Measurements from ENCODE around the gene MBD3. TPM values are rescaled to one million over a fixed set of nuclear protein-coding genes. Genes with fewer than 3 reads are reported as not detected.
"Not testable (repeated sequence)": the region's sequence is repeated elsewhere in the genome, so short reads cannot be mapped to it uniquely, and the experiment has no call there.

MBD3 gene
- total RNA-seq, 1 donor from 2014 or later: 90.7 TPM

DNA sequence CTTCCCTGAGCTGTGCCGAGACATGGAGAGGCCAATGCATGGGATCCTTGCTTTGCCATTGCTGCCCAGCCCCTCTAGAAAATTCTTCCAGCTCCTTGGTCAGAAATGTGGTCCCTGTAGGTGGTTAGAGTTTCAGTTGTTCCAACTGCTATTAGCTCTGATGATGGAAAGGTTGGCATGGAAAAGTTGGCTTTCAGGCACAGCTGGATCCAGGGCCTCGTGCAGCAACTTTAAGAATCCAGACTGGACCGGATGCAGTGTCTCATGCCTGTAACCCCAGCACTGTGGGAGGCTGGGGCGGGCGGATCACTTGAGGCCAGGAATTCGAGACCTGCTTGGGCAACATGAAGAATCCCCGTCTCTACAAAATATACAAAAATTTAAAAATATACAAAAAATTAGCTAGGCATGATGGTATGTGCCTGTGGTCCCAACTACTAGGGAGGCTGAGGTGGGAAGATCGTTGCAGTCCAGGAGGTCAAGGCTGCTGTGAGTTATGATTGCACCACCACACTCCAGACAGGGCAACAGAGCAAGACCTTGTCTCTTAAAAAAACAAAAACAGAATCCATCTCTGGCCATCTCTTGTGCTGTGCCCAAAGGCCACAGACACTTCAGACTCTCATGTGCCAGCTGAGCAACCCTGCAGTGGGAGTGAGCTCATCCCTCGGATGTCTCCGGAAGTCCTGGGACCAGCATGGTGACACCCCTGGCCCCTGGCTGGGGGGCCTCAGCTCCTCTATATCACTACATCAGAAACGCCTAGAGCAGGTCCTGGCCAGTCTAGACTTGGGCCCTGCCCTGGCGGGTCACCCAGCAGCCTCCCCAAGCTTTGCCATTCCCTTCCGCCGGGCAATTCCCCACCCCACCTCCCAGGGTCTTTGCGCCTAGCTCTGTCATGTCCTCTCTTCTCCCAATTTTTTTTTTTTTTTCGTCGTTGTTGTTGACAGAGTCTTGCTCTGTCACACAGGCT is 41.3 kb downstream of the MBD3 start:
- intact Hi-C loops (cut with micrococcal nuclease): no loop called here

DNA sequence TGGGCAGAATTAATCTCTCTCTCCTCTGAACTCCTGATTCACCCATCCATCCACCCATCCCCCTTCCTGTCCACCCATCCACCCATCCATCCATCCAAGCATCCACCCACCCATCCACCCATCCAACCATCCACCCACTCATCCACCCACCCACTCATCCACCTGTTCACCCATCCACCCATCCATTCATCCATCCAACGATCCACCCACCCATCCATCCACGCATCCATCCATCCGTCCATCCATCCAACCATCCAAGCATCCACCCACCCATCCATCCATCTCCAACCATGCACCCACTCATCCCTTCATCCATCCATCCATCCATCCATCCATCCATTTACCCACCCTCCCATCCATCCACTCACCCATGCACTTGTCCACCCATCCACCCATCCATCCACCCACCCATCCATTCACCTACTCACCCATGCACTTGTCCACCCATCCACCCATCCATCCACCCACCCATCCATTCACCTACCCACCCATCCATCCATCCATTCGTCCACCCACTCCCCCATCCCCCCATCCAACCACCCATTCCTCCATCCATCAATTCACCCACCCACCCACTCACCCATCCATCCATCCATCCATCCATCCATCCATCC is 43.2 kb downstream of the MBD3 start:
- intact Hi-C loops (cut with micrococcal nuclease): no loop called here

DNA sequence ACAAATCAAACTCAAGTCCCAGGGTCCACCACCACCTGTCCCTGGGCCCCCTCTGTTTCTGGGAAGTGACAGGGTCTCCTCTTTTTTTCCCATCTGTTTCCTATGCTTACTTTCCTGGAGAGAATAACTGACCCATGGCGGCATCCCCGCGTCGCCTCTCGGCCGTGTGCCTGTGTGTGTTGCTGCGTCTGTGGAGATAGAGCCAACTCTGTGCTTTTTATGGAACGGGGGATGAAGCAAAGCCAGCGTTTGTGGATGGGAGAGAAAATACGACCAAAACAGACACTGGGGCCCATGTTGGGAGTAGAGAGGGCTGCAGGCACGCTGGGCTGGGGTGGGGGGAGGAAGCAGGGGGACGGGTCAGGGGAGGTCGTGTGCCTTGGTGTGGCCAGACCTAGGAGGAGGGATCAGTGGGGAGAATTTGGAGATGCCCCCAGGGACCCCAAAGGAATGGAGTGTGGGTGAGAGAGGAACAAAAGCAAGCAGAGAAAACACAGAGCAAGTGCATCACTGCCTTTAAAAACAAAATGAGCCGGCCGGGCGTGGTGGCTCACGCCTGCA is 52.2 kb downstream of the MBD3 start:
- intact Hi-C loops (cut with micrococcal nuclease): no loop called here

DNA sequence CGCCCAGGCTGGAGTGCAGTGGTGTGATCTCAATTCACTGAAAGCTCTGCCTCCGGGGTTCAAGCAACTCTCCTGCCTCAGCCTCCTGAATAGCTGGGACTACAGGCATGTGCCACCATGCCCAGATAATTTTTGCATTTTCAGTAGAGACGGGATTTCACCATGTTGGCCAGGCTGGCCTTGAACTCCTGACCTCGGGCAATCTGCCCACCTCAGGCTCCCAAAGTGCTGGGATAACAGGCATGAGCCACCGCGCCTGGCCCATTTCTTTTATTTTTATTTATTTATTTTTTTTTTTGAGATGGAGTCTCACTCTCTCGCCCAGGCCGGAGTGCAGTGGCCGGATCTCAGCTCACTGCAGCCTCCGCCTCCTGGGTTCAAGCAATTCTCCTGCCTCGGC is 52.9 kb downstream of the MBD3 start:
- intact Hi-C loops (cut with micrococcal nuclease): not testable (repeated sequence)

DNA sequence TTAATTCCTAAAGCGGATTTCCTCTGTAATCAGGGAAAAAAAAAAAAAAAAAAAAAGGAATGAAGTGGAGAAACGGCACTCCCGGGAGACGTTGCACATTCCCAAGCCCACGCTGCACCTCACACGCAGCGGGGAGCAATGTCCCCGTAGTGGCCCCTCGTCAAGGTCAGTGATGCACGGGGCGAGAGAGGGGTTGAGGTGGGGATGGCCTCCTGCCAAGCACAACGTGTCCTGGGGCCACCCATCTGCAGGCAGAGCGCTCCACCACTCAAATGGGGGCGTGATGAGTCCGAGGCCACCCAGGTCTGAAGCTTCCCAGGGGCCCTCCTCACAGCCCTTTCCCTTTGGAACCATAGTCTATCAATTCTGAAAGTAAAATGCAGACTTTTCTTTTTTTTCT is 53.7 kb downstream of the MBD3 start:
- intact Hi-C loops (cut with micrococcal nuclease): no loop called here

DNA sequence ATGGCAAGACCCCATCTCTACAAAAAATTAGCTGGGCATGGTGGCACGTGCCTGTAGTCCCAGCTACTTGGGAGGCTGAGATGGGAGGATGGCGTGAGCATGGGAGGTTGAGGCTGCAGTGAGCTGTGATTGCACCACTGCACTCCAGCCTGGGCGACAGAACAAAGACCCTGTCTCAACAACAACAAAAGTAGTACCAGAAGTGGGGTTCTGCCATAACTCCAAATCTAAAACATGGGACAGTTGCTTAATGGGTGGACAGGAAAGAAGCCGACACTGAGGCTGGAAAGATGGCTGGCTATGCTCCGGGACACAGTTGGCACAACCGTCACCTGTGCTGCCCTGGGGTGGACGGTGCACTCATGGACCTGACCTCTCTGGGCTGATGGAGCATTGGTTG is 57.0 kb downstream of the MBD3 start:
- intact Hi-C loops (cut with micrococcal nuclease): not testable (repeated sequence)

DNA sequence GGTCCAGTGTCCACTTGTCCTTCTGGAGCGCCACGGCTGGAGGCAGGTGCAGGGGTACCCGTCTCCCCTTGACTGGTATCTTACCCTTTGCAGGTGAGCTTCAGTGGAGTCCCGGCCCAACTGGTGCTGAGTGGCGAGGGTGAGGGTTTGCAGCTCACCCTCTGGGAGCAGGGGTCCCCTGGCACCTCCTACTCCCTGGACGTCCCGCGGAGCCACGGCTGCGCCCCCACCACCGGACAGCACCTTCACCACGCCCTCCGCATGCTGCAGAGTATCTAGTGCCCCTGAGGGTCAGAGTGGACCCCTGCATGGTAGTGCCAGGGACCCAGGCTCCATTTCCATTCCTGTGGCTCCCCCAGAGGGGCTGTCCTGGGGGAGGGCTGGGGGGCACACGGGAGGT is 57.7 kb downstream of the MBD3 start:
- intact Hi-C loops (cut with micrococcal nuclease): no loop called here

DNA sequence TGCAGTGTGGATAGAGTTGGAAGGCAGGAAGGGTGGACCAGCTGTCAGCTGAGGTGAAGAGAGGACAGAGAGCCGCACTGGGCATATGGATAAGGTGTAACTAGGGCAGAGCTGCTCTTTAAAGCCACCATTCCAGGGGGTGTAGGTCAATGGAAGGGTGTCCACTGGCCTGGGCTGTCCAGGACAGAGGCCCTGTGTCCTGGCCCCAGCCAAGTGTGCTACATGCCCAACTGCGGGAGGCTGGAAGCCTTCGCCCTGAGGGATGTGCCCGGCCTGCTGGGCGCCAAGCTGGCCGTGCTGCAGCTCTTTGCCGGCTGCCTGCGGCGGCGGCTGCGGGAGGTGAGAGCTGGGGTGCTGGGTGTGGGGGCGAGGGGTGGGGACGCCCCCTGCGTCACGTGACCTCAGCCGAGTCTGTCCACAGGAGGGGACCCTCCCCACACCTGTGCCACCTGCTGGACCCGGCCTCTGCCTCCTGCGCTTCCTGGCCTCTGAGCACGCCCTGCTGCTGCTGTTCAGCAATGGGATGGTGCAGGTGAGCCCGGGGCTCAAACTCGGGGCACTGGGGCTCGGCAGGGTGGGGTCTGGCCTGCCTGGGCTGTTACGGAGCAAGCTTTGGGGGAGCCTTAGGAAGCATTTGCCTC is 59.0 kb downstream of the MBD3 start:
- intact Hi-C loops (cut with micrococcal nuclease): no loop called here

DNA sequence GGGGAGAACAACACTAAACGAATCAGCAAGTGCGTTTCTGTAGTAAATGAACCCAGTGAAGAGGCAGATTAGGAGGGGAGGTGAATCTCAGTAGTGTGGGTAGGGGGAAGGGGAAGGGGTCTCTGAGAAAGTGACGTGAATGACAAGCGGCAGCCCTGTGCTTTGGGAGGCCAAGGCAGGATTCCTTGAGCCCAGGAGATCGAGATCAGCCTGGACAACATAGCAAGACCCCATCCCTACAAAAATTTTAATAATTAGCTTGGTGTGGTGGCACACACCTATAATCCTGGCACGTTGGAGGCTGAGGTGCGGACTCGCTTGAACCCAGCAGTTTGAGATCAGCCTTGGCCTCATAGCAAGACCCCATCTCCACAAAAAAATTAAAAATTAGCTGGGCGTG is 60.7 kb downstream of the MBD3 start:
- intact Hi-C loops (cut with micrococcal nuclease): no loop called here

DNA sequence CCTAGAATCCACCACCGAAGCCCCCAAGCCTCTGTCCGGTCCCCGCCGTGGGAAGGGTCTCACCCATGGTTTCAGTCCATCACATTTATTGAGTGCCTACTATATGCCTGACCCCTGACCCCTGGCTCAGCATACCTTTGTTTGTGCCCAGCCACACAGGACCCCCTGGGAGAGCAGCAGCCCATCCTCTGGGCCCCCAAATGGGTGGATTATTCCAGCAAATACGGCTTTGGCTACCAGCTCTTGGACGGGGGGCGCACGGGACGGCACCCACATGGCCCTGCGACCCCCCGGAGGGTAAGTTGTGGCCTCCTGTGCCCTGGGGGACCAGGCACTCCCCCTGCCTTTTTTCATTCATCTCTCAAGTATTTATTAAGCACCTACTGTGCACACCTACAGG is 61.1 kb downstream of the MBD3 start:
- intact Hi-C loops (cut with micrococcal nuclease): no loop called here

DNA sequence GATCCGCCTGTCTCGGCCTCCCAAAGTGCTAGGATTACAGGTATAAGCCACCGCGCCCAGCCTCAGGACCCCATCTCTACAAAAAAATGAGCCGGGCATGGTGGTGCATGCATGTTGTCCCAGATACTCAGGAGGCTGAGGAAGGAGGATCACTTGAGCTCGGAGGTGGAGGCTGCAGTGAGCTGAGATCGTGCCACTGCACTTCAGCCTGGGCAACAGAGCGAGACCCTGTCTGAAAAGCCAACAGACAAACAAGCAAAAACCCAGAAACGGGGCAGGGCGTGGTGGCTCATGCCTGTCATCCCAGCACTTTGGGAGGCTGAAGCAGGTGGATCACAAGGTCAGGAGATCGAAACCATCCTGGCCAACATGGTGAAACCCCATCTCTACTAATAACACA is 61.8 kb downstream of the MBD3 start:
- intact Hi-C loops (cut with micrococcal nuclease): not testable (repeated sequence)

DNA sequence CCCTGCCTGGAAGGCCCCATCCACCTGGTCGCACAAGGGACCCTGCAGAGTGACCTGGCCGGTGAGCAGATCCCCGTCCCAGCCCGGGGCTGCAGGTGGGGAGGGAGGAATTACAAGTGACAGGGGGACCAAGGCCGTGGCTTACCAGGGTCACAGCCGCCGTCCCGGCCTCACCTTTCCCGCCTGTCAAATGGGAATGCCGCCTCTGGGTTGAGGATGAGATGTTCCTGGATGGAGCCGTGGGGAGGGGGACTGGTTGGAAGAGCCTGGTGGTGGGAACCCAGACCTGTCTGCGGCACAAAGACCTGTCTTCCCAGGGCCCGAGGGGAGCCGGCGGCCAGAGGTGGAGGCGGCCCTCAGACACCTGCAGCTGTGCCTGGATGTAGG is 63.2 kb downstream of the MBD3 start:
- intact Hi-C loops (cut with micrococcal nuclease): no loop called here

DNA sequence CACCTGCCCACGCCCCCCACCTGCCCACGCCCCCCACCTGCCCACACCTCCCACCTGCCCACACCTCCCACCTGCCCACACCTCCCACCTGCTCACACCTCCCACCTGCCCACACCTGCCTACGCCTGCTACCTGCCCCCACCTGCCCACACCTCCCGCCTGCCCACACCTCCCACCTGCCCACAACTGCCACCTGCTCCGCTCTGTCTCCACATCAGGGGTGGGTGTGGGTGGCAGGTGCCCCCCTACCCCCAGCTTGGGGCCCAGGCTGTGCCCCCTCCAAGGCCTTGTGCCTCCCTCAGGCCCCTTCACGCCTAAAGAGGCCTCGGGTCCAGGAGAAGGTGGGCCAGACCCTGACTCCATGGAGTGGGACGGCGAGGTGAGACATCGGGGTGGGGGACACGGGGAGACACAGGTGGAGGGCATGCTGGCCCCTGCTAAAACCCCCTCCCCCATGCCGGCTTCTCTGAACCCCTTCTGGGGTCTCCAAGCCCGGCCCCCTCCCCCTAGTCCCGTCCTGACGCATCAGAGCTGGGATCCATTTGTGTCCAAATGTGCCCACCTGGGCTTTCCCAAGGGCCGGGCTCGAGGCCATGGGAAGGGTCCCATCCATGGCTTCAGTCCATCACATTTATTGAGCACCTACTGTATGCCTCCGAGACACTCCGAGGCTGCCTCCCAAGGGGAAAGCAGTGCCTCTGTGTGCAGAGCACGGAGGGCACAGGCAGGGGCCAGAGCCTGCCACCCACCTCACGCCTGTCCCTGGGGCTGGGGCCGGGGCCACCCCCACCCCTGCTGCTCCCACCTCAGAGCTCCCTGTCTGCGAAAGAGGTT is 63.9 kb downstream of the MBD3 start:
- intact Hi-C loops (cut with micrococcal nuclease): no loop called here

DNA sequence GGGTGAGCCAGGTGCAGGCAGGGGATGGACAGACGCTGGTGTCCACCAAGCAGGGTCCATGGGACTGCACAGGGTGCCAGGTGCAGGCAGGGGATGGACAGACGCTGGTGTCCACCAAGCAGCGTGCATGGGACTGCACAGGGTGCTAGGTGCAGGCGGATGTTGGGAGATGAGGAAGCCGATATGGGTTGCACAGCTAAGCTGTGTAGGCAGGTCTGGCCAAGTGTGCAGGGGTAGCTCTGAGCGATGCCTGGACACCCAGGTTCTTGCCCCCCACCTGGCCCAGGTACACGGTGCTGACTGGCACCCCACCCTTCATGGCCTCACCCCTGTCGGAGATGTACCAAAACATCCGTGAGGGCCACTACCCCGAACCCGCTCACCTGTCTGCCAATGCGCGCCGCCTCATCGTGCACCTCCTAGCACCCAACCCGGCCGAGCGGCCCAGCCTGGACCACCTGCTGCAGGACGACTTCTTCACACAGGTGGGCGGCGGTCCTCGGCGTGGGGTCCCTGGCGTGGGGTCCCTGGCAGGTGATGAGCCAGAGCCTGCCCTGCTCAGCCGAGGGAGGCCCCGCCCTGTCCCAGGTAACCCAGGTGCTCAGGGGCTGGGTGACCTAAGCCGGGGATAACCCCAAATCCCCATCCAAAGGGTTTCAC is 64.9 kb downstream of the MBD3 start:
- intact Hi-C loops (cut with micrococcal nuclease): no loop called here

DNA sequence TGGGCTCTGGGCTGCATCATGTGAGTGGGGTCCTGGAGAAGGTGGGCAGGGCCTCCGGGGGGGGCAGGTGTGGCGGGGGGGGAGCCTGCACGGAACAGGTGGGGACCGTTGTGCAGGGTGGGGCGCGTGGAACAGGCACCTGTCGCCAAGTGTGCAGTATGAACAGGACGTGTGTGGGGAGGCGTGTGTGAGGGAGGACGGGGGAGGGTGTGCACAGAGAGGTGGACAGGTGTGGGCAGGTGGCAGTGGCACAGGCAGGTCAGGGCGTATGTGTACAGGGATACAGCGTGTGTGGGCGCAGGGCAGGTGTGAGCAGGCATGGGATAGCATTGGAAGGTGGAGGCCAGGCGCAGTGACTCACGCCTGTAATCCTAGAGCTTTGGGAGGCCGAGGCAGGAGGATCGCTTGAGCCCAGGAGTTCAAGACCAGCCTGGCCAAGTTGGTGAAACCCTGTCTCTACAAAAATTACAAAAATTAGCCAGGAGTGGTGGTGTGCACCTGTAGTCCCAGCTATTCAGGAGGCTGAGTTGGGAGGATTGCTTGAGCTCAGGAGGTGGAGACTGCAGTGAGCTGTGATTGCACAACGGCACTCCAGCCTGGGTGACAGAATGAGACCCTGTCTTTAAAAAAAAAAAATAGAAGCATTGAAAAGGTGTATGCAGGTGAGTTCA is 65.6 kb downstream of the MBD3 start:
- intact Hi-C loops (cut with micrococcal nuclease): no loop called here

DNA sequence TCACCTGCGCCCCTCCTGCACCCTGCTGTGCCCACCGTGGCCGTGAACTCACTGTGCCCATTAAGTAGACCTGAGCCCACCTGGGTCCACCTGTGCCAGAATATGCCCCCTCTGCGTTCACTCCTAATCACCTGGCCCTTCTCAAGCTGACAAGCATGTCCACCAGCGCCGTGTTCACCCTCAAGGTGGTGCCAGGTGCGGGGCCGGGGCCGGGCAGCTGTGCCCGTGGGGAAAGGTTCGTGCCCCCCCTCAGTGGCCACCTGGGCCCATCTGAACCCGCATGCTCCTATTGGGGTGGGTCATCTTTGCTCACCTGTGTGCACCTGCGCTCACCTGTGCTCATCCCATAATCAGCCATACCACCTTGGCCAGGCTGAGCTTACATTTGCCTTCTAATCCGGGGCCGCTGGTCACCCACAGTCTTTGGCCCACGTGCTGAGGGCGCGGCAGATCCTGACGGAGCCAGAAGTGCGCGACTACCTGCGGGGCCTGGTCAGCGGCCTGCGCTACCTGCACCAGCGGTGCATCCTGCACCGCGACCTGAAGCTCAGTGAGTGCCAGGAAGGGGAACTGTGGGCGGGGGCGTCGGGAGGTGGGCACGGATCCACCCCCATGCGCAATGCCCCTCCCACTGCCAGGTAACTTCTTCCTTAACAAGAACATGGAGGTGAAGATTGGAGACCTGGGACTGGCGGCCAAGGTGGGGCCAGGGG is 66.4 kb downstream of the MBD3 start:
- intact Hi-C loops (cut with micrococcal nuclease): no loop called here

DNA sequence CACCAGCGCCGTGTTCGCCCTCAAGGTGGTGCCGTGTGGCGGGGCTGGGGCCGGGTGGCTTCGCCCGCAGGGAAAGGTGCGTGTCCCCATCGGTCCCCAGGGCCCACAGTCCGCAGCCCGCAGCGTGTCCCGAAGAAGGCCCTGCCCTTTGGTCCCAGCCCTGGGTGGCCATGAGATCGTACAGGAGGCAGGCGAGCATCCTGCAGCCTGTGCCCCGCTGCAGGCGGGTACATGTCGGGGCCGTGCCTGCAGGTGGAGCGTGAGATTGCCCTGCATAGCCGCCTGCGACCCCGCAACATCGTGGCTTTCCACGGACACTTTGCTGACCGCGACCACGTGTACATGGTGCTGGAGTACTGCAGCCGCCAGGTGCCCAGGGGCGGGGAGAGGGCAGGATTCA is 67.3 kb downstream of the MBD3 start:
- intact Hi-C loops (cut with micrococcal nuclease): no loop called here

DNA sequence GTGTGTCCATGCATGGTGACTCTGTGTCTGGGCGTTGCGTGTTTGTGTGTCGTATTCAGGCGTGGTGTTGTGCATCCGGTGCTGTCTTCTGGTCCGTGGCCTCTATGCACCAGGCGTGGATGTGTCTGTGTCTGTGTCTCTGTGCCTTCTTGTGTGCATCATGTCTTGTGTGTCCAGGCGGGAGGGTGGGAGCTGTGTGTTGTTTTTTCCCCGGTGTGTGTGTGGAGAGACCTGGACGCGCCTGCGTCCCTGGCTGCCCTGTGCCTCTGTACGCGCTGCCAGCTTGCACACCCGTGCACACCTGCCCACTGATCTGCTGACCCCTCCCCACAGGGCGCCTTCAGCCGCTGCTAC is 67.7 kb downstream of the MBD3 start:
- intact Hi-C loops (cut with micrococcal nuclease): no loop called here

DNA sequence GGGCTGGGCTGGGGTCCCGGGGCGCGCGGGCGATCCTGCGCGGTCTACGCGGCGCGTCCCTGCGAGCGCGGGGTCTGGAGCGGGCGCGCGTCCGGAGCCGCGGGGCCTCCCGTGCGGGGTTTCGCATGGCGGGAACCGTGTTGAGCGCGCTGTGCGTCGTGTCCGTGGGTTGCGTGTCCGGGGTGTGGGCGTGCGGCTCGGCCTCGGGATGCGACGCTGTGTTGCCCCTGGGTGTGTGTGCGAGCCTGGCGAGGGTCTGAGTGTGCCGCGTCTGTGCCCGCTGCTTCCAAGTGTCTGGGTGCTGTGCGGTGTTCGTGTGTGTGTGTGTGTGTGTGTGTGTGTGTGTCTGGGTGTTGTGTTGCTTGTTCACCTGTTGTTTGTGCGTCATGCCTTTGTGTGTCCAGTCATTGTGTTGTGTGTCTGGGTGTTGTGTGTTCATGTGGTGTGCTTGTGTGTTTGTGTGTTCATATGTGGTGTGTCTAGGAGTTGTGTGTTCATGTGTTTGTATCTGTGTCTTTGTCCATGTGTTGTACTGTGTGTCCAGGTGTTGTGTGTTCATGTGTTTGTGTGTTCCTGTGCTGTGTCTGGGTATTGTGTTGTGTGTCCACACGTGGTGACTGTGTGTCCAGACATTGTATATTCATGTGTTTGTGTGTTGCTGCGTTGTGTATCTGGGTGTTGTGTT is 68.2 kb downstream of the MBD3 start:
- intact Hi-C loops (cut with micrococcal nuclease): no loop called here

Data from T-helper 1 cell treated with Interleukin-12 subunit alpha and Interleukin-12 subunit beta and Interleukin-4 antibody, amounts not matched to agents 30 ng/mL and 1 ng/mL, for 36 hours (primary cell).